Amygdala (tissue), 56 donors: ENCODE data around the gene CDK18.

ENCODE experiments used
- DNase-seq, 56 donors: peaks; one replicate each; lab custom pipeline; 2025; lab: John Stamatoyannopoulos, UW

CDK18 gene

DNA sequence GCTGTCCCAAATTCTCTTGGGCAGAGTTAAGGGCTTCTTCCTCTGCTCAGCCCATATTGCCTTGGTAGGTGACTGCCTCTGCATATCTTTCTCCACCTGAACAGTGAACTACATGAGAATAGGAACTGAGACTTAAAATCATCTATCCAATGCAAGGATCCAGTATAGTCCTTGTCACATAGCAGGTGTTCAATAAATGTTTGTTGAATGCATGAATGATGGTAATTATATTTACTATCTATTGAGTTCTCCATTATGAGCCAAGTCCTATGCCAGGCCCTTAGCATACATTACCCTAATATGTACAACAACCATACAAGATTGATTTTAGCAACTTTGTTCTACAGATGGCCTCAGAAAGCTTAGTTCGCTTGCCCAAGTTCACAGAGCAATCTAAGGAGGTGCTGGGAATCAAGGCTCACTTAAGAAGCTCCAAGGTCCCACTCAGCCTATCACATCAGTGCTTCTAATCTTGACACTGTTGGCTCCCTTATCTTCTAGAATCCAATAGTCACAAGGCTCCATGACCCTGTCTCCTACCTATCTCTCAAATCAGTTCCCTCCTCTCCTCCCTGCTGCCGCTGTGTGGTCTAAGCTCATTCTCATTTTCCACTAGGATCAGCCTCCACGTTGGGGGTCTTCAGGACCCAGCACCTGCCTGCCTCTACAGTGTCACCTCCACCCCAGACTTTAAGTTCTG is 2.2 kb upstream of the CDK18 start:
- DNase-seq: no peak

DNA sequence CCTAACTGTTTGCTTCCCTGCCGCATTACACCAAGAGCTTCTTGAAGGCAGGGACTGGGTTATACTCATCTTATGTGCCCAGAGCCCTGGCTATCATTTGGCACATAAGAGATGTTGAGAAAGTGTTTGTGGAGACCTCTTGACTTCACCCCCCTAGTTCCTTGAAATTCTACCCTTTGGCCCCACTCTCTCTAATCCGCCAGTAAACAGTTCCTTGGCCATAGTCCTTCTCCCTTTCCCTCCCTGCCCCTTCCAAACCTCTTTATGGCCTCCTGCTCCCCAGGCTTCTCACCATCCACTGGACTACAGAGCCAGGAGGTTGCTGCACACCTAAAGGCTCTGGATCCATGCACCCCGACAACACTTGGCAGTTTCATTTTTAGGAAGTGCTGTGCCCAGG is 1.5 kb upstream of the CDK18 start:
- DNase-seq: no peak

DNA sequence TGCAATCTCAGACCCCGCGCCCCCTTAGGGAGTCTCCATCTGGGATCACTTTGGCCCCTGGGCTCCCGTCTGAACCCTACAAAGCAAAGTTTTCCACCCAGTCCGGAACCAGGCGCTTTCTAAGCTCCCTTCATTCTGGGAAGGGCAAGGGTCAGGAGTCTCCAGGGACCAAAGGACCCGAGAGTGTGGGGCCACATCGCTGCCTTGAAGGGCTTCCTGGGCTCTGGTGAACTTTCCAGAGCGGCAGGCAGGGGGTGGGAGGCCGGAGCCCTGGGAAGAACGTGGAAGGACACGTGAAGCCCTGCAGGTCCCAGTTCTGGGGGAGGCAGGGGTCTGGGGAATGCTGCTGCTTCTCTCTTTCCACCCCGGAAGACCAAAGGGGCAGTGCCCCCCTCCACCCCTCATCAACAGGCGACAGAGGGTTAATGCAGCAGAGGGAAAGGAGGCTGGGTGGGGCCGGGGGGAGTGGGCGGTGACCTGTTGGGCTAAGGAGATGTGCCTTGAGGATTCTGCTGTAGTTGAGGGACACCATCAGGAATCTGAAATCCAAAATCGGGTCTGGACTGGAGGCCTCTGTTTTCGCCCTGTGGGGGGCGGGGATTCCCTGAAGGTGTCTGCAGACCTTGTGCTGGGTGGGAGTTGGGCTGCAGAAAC is 734 bp downstream of the CDK18 start:
- DNase-seq: peak in 1 of 56 donors; percentile 36

DNA sequence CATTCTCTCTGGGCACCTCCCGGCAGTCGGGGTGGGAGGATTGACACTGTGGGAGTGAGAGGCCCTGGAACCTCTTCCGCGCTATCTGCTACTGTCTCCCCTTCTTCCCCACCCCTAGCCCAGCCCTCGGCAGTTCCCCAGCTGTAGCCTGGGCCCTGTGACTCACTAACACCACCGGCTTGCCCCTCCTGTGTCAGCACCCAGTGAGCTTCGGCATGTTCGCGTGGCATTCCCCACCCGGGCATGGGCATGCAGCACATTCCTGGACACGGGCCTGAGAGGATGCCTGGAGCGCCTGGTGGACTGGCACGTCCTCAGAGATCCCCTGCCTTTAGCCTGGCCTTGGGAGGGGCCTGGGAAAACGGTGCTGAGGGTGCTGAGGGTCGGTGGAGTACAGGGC is 1.3 kb downstream of the CDK18 start:
- peak in 26 of 56 donors; percentile 9 to 62 (median 40) for DNase-seq

DNA sequence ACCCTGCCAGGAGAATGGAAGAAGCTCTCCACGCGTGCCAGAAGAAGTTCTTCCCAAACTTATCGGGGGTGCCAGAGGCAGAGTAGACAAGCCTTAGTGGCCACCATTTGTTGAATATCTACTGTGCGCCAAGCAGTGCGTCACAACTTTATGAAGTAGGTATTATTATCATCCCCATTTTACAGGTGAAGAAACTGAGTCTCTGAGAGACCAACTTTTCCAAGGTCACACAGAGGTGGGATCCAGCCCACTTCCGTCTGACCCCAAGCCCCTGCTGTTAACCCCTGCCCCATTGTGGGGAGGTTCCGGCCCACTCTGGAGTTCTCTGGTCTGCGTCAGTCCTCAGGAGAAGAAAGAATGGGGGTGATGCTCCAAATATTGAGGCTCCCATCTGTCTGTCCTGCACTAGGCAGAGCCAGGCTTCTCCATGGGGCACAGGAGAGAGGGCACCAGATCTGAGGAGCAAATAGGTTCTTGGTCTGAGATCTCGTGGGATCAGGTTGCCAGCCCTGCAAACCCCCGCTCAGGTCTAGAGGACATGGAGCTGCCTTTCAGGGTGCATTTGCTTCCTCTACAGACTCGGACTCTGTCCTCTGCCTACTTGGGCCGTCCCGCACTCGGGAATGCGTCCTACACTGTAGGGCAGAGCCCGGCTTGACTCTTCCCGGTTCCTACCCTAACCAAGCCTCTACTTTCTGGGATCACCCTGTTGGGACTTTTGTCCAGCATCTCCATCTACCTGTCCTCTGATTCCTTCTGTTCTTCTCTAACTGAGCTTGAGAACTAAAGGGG is 2.1 kb downstream of the CDK18 start:
- peak in 1 of 56 donors; percentile 15 for DNase-seq

DNA sequence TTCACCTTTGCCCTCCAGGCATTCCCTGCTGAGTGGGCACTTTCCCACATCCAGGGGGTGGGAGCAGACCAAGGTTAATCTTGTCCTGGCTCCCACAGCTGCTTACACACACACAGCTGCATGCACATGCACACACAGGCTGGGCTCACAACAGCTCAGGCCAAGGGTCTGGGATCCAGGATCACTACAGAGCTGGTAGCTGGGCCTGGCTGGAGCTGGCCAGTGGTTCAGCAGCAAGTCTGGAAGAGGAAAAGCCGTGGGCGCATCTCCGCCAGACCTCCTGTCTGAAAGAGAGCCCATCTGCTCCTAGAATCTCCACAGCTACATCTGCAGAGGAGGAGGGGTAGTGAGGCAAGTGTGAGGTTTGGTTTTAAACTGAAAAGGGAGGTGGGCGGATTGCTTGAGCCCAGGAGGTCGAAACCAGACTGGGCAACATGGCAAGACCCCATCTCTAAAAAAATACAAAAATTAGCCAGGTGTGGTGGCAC is 3.8 kb downstream of the CDK18 start:
- DNase-seq: peak in 1 of 56 donors; percentile 32

DNA sequence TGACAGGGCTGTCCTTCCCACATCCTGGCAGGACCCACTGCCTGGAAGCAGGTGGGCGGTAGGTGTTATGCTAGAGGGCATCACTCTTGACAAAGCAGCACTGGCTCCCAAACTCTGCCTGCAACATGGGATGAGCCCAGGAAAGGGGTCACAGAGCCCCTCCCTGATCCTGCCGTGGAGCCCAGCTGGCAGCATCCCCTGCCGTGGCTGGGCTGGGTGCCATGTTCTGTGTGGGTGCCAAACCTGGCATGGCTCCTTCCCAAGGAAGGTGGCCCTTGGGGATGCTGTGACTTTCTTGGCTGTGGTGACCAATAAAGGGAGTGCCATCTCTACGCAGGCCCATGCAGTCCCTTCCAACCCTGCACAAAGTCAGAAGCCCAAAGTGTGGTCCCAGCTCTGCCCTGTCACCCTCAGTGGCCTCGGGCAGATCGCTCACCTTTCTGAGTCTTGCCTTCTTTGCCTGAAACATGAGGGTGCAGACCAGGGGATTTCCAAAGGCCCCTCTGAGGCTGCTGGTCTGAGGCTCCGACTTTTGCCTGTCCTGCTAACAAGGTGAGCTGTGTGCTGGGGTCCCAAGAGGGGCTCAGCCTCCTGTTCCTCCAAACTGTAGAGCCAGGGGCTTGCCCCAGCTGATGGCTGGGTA is 6.0 kb downstream of the CDK18 start:
- DNase-seq: peak in 1 of 56 donors; percentile 63

DNA sequence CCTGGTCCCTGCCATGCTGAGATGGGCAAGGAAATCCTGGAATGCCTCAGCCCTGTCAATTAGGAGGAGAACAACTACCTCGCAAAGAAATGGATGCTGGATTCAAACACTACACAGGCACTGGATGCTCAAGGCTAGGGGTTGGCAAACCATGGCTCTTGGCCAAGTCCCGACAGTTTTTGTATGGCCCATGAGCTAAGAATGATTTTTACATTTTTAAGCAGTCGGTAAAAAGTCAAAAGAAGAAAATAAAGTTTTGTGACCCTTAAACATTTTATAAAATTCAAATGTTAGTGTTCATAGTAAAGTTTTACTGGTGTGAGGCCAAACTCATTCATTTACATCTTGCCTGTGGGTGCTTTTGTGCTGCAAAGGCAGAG is 6.5 kb downstream of the CDK18 start:
- DNase-seq: no peak

DNA sequence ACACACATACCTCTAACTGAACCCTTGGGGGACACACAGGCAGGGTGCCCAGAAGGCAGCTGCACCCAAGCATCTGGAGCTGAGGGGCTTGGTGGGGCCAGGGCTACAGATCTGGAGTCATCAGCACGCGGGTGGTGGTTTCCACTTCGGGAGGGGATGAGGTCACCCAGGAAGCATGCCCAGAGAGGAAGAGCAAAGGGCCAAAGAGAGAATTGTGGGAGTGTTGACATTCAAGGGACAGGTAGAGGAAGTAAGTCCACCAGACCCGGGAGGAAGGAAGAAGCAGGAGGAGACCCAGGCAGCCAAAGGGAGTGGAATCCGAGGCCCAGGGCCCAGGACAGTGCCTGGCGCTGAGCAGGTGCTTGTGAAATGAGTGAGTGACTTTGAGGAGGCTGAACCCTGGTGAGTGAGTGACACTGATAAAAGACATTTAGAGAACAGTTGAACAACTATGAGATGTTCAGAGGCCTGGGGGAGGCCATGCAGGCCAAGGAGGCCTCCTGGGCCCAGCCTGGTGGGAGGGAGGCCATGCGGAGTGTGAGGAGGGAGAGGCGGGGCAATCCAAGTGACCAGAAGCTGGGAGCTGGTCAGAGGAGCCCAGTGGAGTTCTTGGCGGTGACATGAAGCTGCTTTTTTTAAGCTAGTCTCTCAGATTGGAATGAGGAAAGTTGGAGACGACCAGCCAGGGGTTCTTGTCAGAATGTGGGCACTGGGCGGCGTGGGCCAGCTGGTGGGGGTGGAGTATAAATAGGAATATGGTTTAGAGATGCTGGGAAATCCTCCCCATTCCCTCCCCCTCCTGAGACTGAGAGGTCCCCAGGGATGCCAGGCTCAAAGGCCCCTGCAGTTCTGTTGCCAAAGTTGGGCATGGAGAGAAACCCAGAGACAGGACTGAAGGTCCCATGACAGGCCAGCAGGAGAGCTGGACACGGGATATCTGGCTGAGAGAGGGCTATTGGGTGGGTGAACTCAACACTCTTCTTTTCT is 7.9 kb downstream of the CDK18 start:
- peak in 8 of 56 donors; percentile 21 to 56 (median 34) for DNase-seq

DNA sequence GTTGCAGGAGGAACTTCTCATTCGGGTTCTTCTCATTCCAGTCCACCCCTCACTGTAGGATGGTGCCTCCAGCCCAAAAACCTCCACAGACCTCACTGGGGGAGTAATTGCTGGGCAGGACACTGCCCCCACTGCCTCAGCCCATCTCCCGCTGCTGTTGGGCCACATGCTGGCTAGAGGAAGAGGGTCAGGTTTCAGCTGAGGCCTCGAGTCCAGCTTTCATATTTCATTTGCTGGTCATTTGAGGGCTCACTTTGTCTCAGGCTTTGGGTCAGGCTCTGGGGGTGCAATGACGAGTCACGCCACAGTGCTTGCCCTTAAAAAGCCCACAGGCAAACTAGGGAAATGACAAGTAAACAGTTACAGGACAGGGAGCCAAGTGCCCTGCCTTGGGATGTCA is 9.3 kb downstream of the CDK18 start:
- no peak for DNase-seq

DNA sequence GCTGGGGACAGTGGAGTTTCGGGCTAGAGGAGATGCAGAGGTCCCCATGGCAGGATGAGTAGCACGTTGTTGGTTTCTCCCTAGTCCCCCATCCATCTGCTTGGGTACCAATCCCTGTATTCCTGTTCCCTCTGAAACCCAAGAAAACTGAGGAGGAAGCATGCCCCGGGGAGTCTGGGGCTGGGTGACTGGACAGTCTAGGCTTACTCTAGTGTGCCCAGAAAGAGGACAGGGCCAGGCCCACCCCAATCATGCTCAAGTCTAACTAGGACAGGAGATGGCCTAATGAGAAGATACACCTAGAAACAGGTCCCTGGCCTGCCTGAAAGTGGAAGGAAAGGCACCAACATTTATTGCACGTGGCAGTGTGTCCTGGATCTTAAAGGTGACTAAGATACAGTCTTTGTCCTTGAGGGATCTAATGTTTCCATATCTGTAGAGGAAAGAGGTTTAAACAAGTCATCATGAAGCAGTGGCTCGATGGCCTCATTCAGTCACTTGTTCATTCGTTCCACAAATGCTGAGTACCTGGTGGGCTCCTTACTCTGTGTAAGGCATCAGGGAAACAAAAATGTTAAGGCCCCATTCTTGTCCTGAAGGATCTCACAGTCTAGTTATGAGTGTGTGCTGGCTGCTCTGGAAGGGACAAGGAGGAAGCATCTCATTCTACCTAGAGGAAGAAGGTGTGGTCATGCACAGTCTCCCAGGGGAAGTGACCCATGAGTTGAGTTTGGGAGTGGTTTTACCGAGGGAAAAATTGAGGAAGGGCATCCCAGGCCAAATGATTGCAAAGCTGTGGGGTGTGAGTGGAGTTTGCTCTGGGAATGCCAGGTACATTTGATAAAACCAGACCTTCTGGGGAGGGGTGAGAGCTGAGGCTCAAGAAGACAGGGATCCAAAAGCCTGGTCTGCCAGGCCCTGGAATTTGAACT is 10.0 kb downstream of the CDK18 start:
- no peak for DNase-seq

DNA sequence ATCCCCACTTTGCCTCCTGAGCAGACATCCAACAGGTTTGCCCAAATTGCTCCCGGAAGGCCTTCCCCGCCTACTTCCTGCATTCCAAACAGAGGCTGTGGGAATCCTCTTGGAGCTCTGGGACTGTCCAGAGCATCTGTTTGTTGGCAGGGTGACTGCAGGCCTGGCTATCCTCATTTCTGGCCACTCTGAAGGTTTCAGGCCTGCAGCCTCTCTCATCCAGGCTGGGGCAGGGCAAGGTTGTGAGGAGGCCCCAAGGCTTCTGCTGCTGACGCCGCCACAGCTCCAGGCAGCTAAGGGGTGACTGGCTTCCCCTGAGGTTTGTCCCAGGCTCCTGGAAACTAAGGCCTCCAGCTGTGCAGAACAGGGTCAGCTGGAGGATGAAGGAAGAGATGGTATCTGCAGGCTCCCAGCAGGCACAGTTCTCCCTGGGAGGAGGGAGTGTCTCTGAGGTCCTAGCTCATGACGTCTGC is 11.3 kb downstream of the CDK18 start:
- peak in 1 of 56 donors; percentile 18 for DNase-seq

DNA sequence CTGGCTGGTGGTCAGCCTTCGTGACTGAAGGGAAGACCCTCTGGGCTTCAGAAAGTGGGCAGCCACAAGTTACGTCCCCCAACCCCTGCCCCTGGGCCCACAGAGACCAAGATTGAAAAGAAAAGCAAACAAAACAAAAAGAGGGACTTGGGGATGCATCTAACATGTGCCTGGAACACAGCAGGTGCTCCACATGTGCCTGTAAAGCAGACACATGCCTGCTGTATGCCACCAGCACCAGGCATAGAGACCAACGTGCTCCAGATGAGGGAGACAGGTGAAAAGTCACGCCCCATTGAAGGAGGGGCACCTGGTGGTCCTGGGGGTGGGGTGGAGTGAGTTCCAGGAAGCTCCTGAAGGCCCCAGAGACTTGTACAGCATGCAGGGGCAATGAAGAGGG is 11.9 kb downstream of the CDK18 start:
- no peak for DNase-seq

DNA sequence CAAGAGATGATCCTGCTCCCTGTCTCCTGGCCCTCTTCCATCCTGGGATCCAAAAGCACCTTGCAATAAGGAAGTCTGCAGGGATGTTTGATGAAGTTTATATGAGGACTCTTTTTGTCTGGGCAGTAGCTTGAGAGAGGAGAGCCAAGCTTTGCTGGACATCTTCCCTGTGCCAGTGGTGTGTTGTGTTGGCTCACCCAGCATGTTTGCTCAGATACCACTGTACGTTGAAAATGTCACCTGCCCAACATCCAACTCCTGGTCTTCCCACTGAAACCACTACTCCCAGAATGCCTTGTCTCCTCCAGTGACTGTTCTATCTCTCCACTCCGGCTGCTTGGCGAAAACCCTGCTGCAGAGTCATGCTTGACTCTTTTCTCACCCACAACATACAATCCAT is 12.8 kb downstream of the CDK18 start:
- no peak for DNase-seq

DNA sequence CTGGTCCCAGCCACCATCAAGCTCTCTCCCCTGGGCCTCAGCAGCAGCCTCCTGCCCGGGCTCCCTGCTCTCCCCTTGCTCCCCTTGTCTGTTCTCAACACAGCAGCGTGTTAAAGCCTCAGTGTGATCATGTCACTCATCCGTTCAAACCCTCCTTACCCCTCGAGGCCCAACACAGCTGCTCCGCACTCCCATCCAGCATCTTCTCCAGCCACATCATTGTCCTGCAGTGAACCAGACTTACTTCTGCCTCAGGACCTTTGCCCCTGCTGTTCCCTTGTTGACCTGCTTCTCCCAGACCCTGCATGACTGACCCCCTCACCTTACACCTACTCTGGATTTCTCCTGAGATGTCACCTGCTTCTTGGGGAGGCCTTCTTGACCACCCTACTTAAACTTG is 13.3 kb downstream of the CDK18 start:
- DNase-seq: peak in 3 of 56 donors; percentile 29 to 50 (median 30)

DNA sequence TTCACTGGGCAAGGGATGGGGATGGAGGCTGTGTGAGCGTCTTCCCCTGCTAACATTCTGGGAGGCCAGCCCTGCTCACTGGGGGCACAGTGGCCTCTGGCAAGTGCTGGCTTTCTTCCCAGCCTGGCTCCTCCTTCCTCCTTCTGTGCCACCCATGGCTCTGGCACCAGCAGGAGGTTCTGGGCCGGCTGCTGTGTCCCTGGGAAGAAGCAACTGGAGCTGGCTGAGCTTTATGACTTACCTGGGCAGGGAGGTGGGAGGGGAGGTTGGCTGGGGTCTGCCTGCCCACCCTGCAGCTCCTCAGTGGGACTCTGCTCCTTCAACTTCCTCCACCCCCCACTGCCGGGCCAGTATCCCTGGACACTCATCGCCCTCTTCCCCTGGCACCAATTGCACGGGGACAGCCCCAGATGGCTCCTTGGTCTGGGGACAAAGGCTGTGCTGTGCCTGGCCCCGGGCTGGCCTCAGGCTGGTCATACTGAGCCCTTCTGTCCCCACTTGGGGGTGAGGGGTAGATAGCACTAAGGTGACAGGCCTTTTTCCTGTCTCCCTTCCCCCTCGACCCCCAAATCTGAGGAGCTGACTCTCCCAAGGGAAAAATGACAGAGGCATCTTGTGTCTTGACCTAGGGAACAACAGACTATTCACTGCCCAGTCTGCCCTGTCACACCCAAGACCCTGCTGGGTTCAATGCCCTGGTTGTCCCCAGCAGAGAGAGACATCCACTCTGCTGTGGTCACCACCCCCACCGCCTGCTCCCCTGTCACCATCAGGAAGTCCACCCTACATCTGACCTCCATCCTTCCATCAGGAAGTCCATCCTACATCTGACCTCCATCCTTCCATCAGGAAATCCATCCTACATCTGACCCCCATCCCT is 14.4 kb downstream of the CDK18 start:
- peak in 54 of 56 donors; percentile 40 to 96 (median 86) for DNase-seq

DNA sequence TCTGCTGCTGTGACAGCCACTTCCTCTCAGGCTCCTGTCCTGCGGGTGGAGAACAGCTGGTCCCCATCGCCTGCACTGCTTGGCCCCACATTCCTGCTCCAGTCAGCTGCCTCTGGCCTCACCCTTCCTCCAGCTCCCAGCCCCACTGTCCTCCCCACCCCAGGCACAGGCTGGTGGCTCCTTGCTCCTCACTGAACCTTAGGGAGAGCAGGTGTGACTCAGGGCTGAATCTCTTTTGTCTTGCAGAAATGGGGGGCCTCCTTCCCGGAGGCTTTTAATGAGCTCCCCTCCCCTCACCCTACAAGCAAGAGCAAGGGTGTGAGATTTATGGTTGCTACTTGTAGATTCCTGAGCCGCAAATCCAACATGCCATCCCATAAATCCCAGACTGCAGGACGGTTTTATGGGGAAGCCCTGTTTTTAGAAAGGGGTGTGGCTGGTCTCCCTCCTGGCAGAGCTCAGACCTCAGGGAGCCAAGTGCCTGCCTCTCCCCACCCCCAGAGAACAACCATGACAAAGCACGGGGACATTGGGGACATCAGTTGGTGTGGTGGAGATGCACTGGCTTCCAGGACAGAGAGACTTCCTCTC is 15.2 kb downstream of the CDK18 start:
- peak in 43 of 56 donors; percentile 40 to 89 (median 76) for DNase-seq
